Effector CD4-positive, alpha-beta T cell (primary cell): ENCODE results near the gene REM1.
"Not testable (repeated sequence)": the region's sequence is repeated elsewhere in the genome, so short reads cannot be mapped to it uniquely, and the experiment has no call there.

ENCODE experiments used
- DNase-seq: peaks from one replicate; pipeline ENCODE4 v3.0.0-alpha.2; 2020

Gene REM1

GRCh38 chr20:31485450-31486339 lies 10.6 kb downstream of the REM1 start:
- no peak for DNase-seq

DNA sequence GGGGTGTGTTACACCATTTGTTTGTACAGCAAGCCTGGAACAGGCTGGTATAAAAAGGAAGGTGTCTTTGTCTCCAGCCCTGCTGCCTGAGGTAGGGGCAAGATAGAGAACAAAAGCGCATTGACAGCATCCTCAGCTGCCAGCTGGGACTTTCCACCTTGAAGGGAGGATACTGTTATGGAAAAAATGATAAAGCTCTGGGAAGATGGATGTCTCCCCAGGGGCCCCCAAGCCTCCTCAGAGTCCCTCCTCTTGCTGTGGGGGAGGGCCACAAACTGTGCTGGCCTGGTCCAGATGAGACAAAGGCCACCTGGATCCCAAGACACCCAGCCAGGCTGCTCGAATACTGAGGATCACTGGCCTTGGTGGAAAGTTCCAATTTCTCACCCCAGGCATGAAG lies 13.0 kb downstream of the REM1 start:
- no peak for DNase-seq

- no peak for DNase-seq
Observed at GRCh38 chr20:31489152-31489551, 14.1 kb downstream of the REM1 start.

- no peak for DNase-seq
Observed at GRCh38 chr20:31490752-31491151, 15.7 kb downstream of the REM1 start.

DNA sequence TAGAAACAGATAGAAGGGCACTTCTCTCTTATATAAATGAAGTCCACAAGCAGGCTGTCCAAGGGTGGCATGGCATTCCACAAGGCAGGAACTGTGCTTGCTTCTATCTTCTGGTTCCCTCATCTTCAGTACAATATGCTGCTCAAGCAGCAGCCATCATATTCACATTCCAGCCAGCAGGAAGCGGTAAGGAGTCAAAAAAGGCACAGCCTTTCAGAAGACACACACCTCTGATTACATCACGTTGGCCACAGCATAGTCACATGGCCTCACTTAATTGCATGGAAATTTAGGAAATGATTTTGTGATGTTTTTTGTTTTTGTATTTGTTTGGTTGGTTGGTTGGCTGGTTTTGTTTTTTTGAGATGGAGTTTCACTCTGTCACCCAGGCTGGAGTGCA lies 19.0 kb downstream of the REM1 start:
- DNase-seq: no peak

DNA sequence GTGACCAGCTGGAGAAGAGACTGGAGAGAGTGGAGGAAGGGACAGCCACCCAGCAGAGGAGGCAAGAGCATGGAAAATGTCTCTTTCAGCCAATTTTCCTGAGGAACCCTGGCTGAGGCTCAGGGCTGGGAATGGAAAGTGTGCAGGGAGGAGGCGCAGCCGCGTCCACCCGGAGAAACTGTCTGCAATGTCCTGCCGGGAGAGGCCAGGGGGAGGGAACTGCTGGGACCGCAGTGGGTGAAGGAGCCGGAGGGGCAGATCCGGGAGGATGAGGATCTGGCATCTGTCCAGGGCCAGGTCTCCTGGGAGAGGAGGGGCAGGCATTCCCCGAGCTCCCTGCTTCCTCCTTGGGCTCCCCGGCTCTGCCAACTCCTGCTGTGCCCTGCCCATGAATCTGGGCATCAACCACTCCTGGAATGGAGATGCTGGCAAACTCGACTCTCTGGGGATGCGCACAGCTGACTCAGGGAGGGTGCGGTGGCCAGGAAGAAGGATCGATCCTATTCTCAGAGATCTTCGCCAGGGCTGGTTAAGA lies 21.7 kb downstream of the REM1 start:
- no peak for DNase-seq

DNA sequence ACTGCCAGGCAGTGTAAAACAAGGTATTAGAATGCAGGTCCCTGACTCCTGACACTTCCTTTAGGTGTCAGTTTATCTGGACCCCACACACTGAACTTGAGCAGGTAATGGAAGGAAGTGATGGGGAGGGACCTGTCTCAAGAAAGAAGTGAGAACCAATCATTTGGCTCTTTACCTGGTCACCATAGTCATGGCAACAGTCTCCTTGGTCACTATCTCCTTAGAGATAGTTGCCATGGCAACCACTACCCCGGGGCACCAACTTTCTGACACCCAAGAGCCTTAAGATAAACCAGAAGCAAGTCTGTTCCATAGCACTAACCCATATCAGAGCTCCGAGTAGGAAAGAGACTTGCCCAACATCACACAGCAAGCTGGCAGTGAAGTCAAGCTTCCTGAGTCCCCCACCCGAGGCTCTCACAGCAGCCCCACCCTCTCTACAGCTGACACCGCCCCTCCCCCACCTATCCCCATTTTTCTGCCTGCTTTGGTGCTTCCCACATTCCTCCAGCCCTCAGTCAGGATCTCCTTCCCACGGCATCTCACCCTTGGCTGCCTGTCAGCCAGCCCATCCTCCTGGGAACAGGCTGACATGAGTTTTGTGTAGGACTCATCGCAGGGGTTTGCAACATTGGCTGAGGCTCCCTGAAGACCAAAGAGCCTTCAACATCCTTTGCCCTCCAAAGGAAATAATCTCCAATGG lies 22.9 kb downstream of the REM1 start:
- DNase-seq: no peak

DNA sequence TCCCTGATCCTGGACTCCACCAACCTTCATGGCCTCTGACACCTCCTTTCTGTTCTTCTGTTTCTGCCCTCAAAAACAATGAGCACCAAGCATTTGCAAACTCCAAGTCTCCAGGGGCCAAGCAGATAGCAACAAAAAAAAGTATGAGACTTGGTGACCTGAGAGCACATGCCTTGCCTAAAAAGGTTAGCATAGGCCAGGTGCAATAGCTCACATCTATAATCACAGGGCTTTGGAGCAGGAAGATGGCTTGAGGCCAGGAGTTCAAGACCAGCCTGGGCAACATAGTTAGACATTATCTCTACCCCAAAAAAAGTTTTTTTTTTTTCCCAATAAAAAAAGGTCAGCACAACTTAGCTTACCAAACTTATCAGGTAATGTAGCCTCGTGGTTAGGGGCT lies 25.4 kb downstream of the REM1 start:
- DNase-seq: no peak

DNA sequence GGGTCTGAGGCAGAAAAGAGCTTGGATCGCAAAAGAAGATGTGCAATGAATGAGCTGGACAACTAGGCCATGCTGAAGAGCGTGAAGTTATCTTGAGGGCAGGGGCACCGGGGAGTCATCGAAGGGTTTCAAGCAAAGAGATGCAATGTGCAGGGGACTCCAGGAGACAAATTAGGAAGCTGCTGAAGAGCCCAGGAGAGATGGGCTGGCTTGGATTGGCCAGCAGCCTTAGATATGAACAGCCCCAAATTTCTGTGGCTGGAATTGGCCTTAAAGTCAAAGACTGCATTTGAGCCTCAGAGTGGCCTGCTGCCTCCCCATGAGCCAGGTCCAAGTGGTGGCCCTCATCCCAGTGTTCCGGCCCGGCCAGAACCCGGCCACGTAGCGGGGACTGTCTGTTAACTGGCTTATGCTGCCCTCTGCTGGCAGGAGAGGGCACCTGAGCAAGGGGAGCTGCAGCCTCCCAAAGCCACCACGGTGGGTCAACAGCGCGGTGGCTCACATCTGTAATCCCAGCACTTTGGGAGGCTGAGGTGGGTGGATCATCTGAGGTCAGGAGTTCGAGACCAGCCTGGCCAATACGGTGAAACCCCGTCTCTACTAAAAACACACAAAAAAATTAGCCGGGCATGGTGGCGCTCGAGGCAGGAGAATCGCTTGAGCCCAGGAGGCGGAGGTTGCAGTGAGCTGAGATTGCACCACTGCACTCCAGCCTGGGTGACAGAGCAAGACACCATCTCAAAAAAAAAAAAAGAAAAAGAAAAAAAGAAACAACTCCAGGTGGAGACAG lies 28.0 kb downstream of the REM1 start:
- DNase-seq: peak; percentile 69

GRCh38 chr20:31505903-31506302 lies 30.8 kb downstream of the REM1 start:
- no peak for DNase-seq

DNA sequence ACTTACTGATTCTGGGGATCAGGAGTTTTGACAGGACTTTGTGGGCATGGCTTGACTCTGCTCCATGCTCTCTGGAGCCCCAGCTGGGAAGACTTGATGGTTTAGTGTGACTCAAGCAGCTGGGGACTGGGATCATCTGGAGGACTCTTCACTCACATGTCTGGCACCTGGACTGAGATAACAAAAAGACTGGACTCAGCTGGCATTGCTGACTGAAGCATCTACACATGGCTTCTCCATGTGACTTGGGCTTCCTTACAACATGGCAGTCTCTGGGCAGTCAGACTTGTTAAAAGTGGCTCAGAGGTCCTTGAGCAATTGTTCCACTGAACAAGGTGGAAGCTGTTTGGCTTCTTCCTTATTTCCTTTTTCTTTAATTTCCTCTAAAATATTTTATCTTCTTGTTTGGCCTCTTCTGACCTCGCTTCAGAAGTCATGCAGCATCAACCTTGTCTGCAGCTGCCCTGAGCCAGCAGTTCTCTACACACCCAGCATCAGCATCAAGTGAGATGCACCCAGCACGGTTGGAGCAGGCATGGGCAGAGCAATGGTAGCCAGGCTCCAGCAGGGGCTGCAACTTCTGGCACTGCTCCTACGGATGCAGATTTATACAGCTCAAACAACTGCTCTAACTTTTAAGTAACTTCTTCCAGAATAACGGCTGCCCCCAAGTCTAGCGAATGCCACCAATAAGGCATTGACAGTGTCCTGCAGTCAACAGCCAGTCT lies 33.6 kb downstream of the REM1 start:
- DNase-seq: no peak

GRCh38 chr20:31514154-31515071 lies 39.3 kb downstream of the REM1 start, which contains the start of gene HM13:
HM13 (plus strand) TSS chr20:31514442; CDS start chr20:31514552, 110 bp downstream.
- DNase-seq: peak; percentile 85

GRCh38 chr20:31515072-31515774 lies 40.1 kb downstream of the REM1 start:
- no peak for DNase-seq

DNA sequence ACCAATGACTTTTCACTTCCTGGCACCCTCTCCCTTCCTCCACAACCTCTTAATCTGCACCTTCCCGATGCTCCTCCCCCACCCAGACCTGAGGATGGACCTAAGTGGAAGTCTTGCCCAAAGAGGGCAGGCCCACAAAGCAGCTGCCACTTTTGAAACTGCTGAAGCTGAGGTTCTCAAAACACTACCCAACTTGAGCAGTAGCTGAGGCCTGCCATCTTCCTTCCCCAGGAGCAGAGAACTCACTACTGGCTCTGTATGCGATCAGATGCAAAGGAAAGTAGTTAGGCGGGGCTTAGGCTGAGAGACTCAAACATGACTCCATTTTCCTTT lies 40.7 kb downstream of the REM1 start:
- DNase-seq: no peak

DNA sequence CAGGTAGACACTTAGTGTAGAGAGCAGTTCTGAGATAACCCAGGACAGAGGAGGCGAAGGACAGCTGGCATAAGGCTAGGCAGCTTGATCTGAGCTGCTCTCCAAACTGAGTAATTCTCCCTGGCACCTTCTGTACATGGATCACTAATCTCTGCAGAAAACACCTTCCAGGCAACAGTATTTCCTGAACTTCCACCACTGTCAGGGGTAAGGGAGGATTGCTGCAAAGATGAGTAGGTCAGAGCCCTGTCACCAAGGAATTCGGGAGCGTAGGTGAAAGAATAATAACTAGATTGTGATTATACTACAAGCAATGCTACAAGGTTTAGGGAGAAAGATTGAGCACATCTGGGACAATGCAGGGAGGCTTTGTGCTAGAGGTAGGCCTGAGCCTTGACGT lies 41.1 kb downstream of the REM1 start:
- no peak for DNase-seq

DNA sequence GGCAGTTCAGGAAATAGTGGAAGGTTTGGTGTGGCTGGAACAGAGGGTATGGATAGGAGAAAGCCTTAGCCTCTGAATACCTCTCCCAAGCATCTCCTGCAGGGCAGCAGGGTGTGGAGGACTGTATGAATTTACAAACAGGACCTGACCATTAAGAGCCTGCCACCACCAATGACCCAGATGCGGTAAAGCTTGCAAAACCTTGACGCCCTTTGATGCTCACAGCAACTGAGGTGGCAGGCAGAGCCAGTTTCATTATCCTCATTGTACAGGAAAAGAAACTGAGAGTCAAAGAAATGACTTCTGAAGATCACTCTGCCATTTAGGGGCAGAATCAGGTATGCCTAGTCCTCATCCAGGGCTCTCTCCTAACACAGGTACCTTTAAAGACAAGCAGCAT lies 41.6 kb downstream of the REM1 start:
- no peak for DNase-seq

DNA sequence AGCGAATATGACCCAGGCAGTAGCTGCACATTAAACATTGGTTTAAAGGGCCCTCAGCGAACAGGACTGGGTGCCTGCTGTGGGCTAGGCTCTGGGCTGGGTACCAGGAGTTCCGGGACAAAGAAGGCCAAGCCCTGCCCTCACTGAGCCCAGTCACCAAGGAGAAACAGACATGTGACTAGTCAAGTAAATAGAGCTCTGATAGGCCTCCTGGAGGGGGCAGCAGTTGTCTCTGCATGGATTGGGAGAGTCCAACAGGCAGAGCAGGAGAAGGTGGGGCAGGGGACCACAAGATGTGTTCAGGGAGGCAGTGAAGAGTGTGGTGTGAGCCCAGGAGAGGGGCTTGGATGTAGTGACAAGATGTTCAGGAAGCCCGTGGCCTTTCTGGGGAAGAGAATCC lies 42.3 kb downstream of the REM1 start:
- no peak for DNase-seq

DNA sequence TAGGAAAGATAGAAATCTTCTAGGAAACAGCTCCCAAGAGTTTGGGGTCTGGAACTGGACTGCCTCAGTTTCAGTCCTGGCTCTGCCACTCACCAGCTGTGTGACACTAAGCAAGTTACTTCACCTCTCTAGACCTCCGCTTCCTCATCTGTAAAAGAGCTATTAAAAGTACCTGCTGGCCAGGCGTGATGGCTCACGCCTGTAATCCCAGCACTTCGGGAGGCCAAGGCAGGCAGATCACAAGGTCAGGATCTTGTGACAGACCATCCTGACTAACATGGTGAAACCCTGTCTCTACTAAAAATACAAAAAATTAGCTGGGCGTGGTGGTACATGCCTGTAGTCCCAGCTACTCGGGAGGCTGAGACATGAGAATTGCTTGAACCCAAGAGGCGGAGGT lies 46.2 kb downstream of the REM1 start:
- DNase-seq: not testable (repeated sequence)

DNA sequence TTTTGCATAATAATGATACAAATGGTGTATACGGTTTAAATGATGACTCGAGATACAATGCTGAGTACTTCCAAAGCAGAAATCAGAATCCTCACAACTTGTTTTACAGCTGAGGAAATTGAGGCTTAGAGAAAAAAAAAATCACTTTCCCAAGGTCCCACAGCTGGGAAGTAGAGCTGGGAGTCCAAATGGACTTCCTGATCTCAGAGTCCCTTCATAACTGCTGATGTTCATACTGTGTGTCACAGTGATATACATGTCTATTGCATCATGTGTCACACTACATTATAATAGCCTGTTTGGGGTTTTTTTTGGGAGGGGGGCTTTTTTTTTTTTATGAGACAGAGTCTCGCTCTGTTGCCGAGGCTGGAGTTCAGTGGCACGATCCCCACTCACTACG lies 47.6 kb downstream of the REM1 start:
- no peak for DNase-seq
